HepG2 (cell line): ENCODE data around the gene SLC34A3. TPM values are rescaled to one million over a fixed set of nuclear protein-coding genes. Genes with fewer than 3 reads are reported as not detected.

ENCODE experiments used
- DMAP1 ChIP-seq: IDR thresholded peaks from 2 replicates; pipeline ENCODE4 v1.6.1; 2016
- ELF1 ChIP-seq: sonication (generic); formaldehyde crosslinking; IDR thresholded peaks from 2 replicates; pipeline ENCODE4 v1.4.0; 2020; ENCODE audit warnings: missing genetic modification reagents
- FOXA1 ChIP-seq, 2 experiments: fragments of 450-650 bp in 1 of 2; sonication (generic) in 1 of 2; formaldehyde crosslinking in 1 of 2; IDR thresholded peaks; 2 replicates each; pipeline versions ENCODE4 v1.4.0 to v1.6.1; 2016 to 2020; ENCODE audit warnings: missing genetic modification reagents in 1 of 2
- HINFP ChIP-seq: sonication (generic); formaldehyde crosslinking; IDR thresholded peaks from 2 replicates; pipeline ENCODE4 v1.4.0; 2020; ENCODE audit warnings: low read depth, mild to moderate bottlenecking, missing genetic modification reagents
- HIVEP1 ChIP-seq: sonication (generic); formaldehyde crosslinking; IDR thresholded peaks from 2 replicates; pipeline ENCODE4 v1.4.0; 2020; ENCODE audit warnings: mild to moderate bottlenecking, missing genetic modification reagents
- KLF6 ChIP-seq: IDR thresholded peaks from 2 replicates; pipeline ENCODE4 v1.8.0; 2016; ENCODE audit warnings: missing biosample characterization, missing genetic modification reagents
- MAX ChIP-seq: IDR thresholded peaks from 2 replicates; pipeline ENCODE4 v1.6.1; 2012; ENCODE audit warnings: inconsistent platforms
- MED1 ChIP-seq: sonication (generic); formaldehyde crosslinking; IDR thresholded peaks from 2 replicates; pipeline ENCODE4 v1.4.0; 2020; ENCODE audit warnings: missing genetic modification reagents
- NFYB ChIP-seq: sonication (generic); formaldehyde crosslinking; IDR thresholded peaks from 2 replicates; pipeline ENCODE4 v1.4.0; 2020; ENCODE audit warnings: missing genetic modification reagents
- NFYC ChIP-seq: IDR thresholded peaks from 2 replicates; pipeline ENCODE4 v1.6.1; 2016; ENCODE audit warnings: missing genetic modification reagents, missing compliant biosample characterization
- NKX3-1 ChIP-seq: sonication (generic); formaldehyde crosslinking; IDR thresholded peaks from 2 replicates; pipeline ENCODE4 v1.5.0; 2020; ENCODE audit warnings: missing genetic modification reagents
- NR2F1 ChIP-seq, 2 experiments: fragments of 450-650 bp in 1 of 2; formaldehyde crosslinking in 1 of 2; IDR thresholded peaks; 2 replicates each; pipeline versions ENCODE4 v1.5.0 to v1.6.1; 2016 to 2020; ENCODE audit warnings: mild to moderate bottlenecking in 1 of 2, missing compliant biosample characterization in 1 of 2, missing genetic modification reagents in 1 of 2, moderate library complexity in 1 of 2
- NR2F6 ChIP-seq, 2 experiments: IDR thresholded peaks; 2 replicates each; pipeline ENCODE4 v1.6.1; 2016; ENCODE audit warnings: antibody characterized with exemption in 1 of 2, mild to moderate bottlenecking in 1 of 2
- RXRB ChIP-seq: IDR thresholded peaks from 2 replicates; pipeline ENCODE4 v1.6.1; 2016; ENCODE audit warnings: borderline replicate concordance, missing genetic modification reagents, missing compliant biosample characterization
- ZFP37 ChIP-seq: sonication (generic); formaldehyde crosslinking; IDR thresholded peaks from 2 replicates; pipeline ENCODE4 v1.4.0; 2020; ENCODE audit warnings: missing genetic modification reagents, borderline replicate concordance
- ZHX1 ChIP-seq: sonication (generic); formaldehyde crosslinking; IDR thresholded peaks from 2 replicates; pipeline ENCODE4 v1.8.1; 2022; ENCODE audit warnings: low read depth, mild to moderate bottlenecking, missing genetic modification reagents
- ZNF230 ChIP-seq: sonication (generic); formaldehyde crosslinking; IDR thresholded peaks from 2 replicates; pipeline ENCODE4 v1.4.0; 2020; ENCODE audit warnings: mild to moderate bottlenecking, missing genetic modification reagents
- ZNF484 ChIP-seq: sonication (generic); formaldehyde crosslinking; IDR thresholded peaks from 2 replicates; pipeline ENCODE4 v1.5.1; 2020; ENCODE audit warnings: mild to moderate bottlenecking, low read depth, missing genetic modification reagents, borderline replicate concordance
- ZZZ3 ChIP-seq: sonication (generic); formaldehyde crosslinking; IDR thresholded peaks from 2 replicates; pipeline ENCODE4 v1.4.0; 2020; ENCODE audit warnings: missing genetic modification reagents, mild to moderate bottlenecking, borderline replicate concordance
- polyA plus RNA-seq, 8 experiments: library from polyadenylated mRNA; depleted of rRNA in 3 of 8; stranded (reverse) in 7 of 8; unstranded in 1 of 8; fragments of >200 nt; fragmentation: Illumina TruSeq in 4 of 8; extraction: Trizol in 4 of 8; gene quantifications; 2 replicates each; pipeline versions ENCODE4 v1.2.1 to v1.2.3, GENCODE V29; 2011 to 2016; ENCODE audit warnings: low read depth in 4 of 8, missing spikeins in 1 of 8, mixed read lengths in 1 of 8; ENCODE audit not compliant: insufficient read depth in 1 of 8
- total RNA-seq, 5 experiments: library from RNA; depleted of rRNA; stranded (reverse); fragments of >200 nt; fragmentation: Illumina TruSeq; extraction: Trizol; gene quantifications; 2 replicates each; pipeline ENCODE4 v1.2.3, GENCODE V29; 2016; ENCODE audit warnings: low read depth in 1 of 5
- TF ChIP-seq, protein P1 (sequence below): sonication (generic); formaldehyde crosslinking; IDR thresholded peaks from 2 replicates; pipeline ENCODE4 v1.4.0; 2020; ENCODE audit warnings: missing genetic modification reagents
- TF ChIP-seq, protein P2 (sequence below): sonication (generic); formaldehyde crosslinking; IDR thresholded peaks from 2 replicates; pipeline ENCODE4 v1.8.0; 2022; ENCODE audit warnings: missing genetic modification reagents, mild to moderate bottlenecking, borderline replicate concordance
- TF ChIP-seq, protein P3 (sequence below): IDR thresholded peaks from 2 replicates; pipeline ENCODE4 v1.6.1; 2018; ENCODE audit warnings: missing genetic modification reagents, mild to moderate bottlenecking, missing compliant biosample characterization

Gene SLC34A3
- total and polyA plus RNA-seq, 2 of the 13 experiments (the other 11 are each of a cell fraction or from before 2014, with no cell fraction given): 0.07 to 1.0 TPM

GRCh38 chr9:137250329-137251193, 19.9 kb downstream of the SLC34A3 start (continued):
- peak; percentile 38; the same call in 1 of the 2 replicates for TF ChIP-seq ZHX1 (CRISPR knock-in tag)
- TF ChIP-seq, protein P1, sequence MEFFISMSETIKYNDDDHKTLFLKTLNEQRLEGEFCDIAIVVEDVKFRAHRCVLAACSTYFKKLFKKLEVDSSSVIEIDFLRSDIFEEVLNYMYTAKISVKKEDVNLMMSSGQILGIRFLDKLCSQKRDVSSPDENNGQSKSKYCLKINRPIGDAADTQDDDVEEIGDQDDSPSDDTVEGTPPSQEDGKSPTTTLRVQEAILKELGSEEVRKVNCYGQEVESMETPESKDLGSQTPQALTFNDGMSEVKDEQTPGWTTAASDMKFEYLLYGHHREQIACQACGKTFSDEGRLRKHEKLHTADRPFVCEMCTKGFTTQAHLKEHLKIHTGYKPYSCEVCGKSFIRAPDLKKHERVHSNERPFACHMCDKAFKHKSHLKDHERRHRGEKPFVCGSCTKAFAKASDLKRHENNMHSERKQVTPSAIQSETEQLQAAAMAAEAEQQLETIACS (CRISPR knock-in tag): no peak
- TF ChIP-seq NR2F1 (CRISPR knock-in tag; IDR thresholded peaks at IDR 0.05): 0 out of 4 replicates have a peak, but pooled peaks of 1 of the 2 experiments have one; percentile 29
- no peak for TF ChIP-seq MAX
- TF ChIP-seq MED1 (CRISPR knock-in tag): no peak; the same call in 1 of the 2 replicates
- no peak for TF ChIP-seq ZNF230 (CRISPR knock-in tag)
- no peak for TF ChIP-seq ZFP37 (CRISPR knock-in tag)
- TF ChIP-seq, protein P2, sequence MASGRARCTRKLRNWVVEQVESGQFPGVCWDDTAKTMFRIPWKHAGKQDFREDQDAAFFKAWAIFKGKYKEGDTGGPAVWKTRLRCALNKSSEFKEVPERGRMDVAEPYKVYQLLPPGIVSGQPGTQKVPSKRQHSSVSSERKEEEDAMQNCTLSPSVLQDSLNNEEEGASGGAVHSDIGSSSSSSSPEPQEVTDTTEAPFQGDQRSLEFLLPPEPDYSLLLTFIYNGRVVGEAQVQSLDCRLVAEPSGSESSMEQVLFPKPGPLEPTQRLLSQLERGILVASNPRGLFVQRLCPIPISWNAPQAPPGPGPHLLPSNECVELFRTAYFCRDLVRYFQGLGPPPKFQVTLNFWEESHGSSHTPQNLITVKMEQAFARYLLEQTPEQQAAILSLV: peak; percentile 52; the same call in 1 of the 2 replicates
- no peak for TF ChIP-seq NFYC (CRISPR knock-in tag)
- TF ChIP-seq, protein P3, sequence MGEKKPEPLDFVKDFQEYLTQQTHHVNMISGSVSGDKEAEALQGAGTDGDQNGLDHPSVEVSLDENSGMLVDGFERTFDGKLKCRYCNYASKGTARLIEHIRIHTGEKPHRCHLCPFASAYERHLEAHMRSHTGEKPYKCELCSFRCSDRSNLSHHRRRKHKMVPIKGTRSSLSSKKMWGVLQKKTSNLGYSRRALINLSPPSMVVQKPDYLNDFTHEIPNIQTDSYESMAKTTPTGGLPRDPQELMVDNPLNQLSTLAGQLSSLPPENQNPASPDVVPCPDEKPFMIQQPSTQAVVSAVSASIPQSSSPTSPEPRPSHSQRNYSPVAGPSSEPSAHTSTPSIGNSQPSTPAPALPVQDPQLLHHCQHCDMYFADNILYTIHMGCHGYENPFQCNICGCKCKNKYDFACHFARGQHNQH: no peak
- TF ChIP-seq HINFP (CRISPR knock-in tag): 0 out of 2 replicates have a peak, but pooled peaks have one; percentile 49
- TF ChIP-seq KLF6 (CRISPR knock-in tag): no peak
- TF ChIP-seq NR2F6 (IDR thresholded peaks at IDR 0.05): no peak
- TF ChIP-seq NR2F6 (CRISPR knock-in tag; IDR thresholded peaks at IDR 0.05): no peak
- no peak for TF ChIP-seq DMAP1
- no peak for TF ChIP-seq NFYB (CRISPR knock-in tag)
- no peak for TF ChIP-seq NKX3-1
- no peak for TF ChIP-seq RXRB
- TF ChIP-seq ZNF484: no peak
- TF ChIP-seq HIVEP1 (CRISPR knock-in tag): no peak
- no peak for TF ChIP-seq FOXA1 (IDR thresholded peaks at IDR 0.05)
- TF ChIP-seq FOXA1 (CRISPR knock-in tag; IDR thresholded peaks at IDR 0.05): no peak
- TF ChIP-seq ELF1: no peak
- TF ChIP-seq ZZZ3 (CRISPR knock-in tag): no peak
